ENCODE results near the gene PLK5. TPM values are rescaled to one million over a fixed set of nuclear protein-coding genes. Genes with fewer than 3 reads are reported as not detected.

Gene PLK5
- total and polyA plus RNA-seq, 2 donors (not counting 1 experiment from before 2014, with no cell fraction given), result not detected

- no peak overlapping the region for H2AFZ ChIP-seq (ENCODE audit: low read length)
- no peak for DNase-seq (ENCODE audit: low read depth in 2 of 2)
- H3K4me3 ChIP-seq (replicated peaks in 1 of 4; ENCODE audit: control extremely low read depth in 1 of 4, insufficient read depth in 1 of 4, low read depth in 3 of 4, low read length in 4 of 4), result peak overlapping the region; percentile 48 to 84 (median 79)
- H3K9ac ChIP-seq (ENCODE audit: insufficient read depth, low read length), result peak overlapping the region; percentile 89
- peaks cover 41% of the 10 kb centered on the region for H3K79me2 ChIP-seq (ENCODE audit: control insufficient read depth, insufficient read depth, low read length)
- no peaks in the 10 kb centered on the region for H3K9me3 ChIP-seq (ENCODE audit: control insufficient read depth, insufficient read depth, low read depth, low read length)
- no peaks in the 10 kb centered on the region for H4K20me1 ChIP-seq (ENCODE audit: control insufficient read depth, extremely low read depth, insufficient read depth, low read length)
- H3K36me3 ChIP-seq (ENCODE audit: control insufficient read depth, insufficient read depth, low read length), result no peaks in the 10 kb centered on the region
- no peak overlapping the region for H3K4me2 ChIP-seq (ENCODE audit: extremely low read depth, insufficient read depth, low read length)
- peaks cover 7% of the 10 kb centered on the region for H3K4me1 ChIP-seq (ENCODE audit: control insufficient read depth, extremely low read depth, insufficient read depth, low read length)
- peak overlapping the region; percentile 83 for H3K27ac ChIP-seq (ENCODE audit: insufficient read depth, low read length)
- no peaks in the 10 kb centered on the region for H3K27me3 ChIP-seq (ENCODE audit: control insufficient read depth, insufficient read depth, low read length)
- TF ChIP-seq EZH2 (IDR thresholded peaks at IDR 0.05; ENCODE audit: low read length, missing control alignments) (no peak), CTCF (conservative IDR thresholded peaks at IDR 0.05 in 1 of 2, IDR thresholded peaks at IDR 0.05 in 1 of 2; ENCODE audit: low read depth in 1 of 2, low read length in 2 of 2) (no peak)
Observed at GRCh38 chr19:1567116-1567847, 43.4 kb downstream of the PLK5 start.

GRCh38 chr19:1567848-1568227 is 44.0 kb downstream of the PLK5 start:
- Histone ChIP-seq H3K9ac (ENCODE audit: insufficient read depth, low read length) (no peak overlapping the region), H2AFZ (ENCODE audit: low read length) (no peak overlapping the region), H3K27me3 (ENCODE audit: control insufficient read depth, insufficient read depth, low read length) (no peaks in the 10 kb centered on the region), H3K4me3 (replicated peaks in 1 of 4; ENCODE audit: control extremely low read depth in 1 of 4, insufficient read depth in 1 of 4, low read depth in 3 of 4, low read length in 4 of 4) (peak overlapping the region in 1 of 4 experiments; percentile 84), H3K9me3 (ENCODE audit: control insufficient read depth, insufficient read depth, low read depth, low read length) (no peaks in the 10 kb centered on the region), H3K79me2 (ENCODE audit: control insufficient read depth, insufficient read depth, low read length) (peaks cover 40% of the 10 kb centered on the region), H3K36me3 (ENCODE audit: control insufficient read depth, insufficient read depth, low read length) (no peaks in the 10 kb centered on the region), H4K20me1 (ENCODE audit: control insufficient read depth, extremely low read depth, insufficient read depth, low read length) (no peaks in the 10 kb centered on the region), H3K4me1 (ENCODE audit: control insufficient read depth, extremely low read depth, insufficient read depth, low read length) (peaks cover 7% of the 10 kb centered on the region), H3K4me2 (ENCODE audit: extremely low read depth, insufficient read depth, low read length) (no peak overlapping the region), H3K27ac (ENCODE audit: insufficient read depth, low read length) (no peak overlapping the region)
- TF ChIP-seq CTCF (conservative IDR thresholded peaks at IDR 0.05 in 1 of 2, IDR thresholded peaks at IDR 0.05 in 1 of 2; ENCODE audit: low read depth in 1 of 2, low read length in 2 of 2) (no peak), EZH2 (IDR thresholded peaks at IDR 0.05; ENCODE audit: low read length, missing control alignments) (no peak)
- DNase-seq (ENCODE audit: low read depth in 2 of 2), result no peak

DNA sequence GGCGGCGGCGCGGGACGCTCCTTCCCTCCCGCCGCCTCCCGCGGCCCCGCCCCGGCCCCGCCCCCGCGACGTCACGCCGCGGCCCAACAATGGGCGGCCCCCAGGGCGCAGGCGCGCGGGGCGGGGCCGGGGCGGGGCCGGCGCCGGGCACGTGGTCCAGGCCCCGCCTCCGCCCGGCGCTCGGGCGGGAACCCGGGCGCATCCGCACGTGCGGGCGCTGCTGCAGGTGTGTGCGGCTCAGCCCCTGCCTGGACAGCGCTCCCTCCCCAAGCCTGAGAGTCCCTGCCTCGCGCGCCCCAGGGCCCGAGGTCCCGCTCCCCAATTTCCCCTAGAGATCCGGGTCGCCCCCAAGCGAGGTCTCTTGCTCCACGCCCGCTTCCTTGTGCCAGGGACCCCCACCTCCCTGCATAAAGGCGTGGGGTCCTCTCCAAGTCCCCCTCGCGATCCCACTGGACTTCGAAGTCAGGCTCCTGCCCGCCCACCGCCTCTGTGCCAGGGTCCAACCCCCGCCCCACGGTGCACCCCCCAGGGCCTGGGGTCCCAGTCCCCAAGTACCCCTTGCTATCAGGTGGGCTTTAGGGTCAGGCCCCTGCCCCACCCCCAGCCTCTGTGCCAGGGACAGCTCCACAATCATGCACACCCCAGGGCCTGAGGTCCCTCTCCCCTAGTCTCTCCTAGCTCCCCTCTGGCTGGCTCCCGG is 44.6 kb downstream of the PLK5 start, which contains the start of gene MEX3D:
MEX3D (minus strand) TSS at position 6 of the 700 bp plus-strand sequence. CDS start 267 bp downstream, outside the sequence.
- H3K9ac ChIP-seq (ENCODE audit: insufficient read depth, low read length), result peak within 1 kb of the TSS; percentile 89
- H3K4me1 ChIP-seq (ENCODE audit: control insufficient read depth, extremely low read depth, insufficient read depth, low read length), result peaks cover 7% of the 10 kb centered on the region
- H3K4me2 ChIP-seq (ENCODE audit: extremely low read depth, insufficient read depth, low read length), result no peak within 1 kb of the TSS
- no peaks in the 10 kb centered on the region for H4K20me1 ChIP-seq (ENCODE audit: control insufficient read depth, extremely low read depth, insufficient read depth, low read length)
- H3K4me3 ChIP-seq (replicated peaks in 1 of 4; ENCODE audit: control extremely low read depth in 1 of 4, insufficient read depth in 1 of 4, low read depth in 3 of 4, low read length in 4 of 4), result peak within 1 kb of the TSS; percentile 42 to 84 (median 62)
- H3K36me3 ChIP-seq (ENCODE audit: control insufficient read depth, insufficient read depth, low read length), result no peaks in the 10 kb centered on the region
- no peaks in the 10 kb centered on the region for H3K27me3 ChIP-seq (ENCODE audit: control insufficient read depth, insufficient read depth, low read length)
- no peaks in the 10 kb centered on the region for H3K9me3 ChIP-seq (ENCODE audit: control insufficient read depth, insufficient read depth, low read depth, low read length)
- TF ChIP-seq EZH2 (IDR thresholded peaks at IDR 0.05; ENCODE audit: low read length, missing control alignments) (no peak), CTCF (conservative IDR thresholded peaks at IDR 0.05 in 1 of 2, IDR thresholded peaks at IDR 0.05 in 1 of 2; ENCODE audit: low read depth in 1 of 2, low read length in 2 of 2) (no peak)
- peak; percentile 43 to 54 for DNase-seq (ENCODE audit: low read depth in 2 of 2)
- peak within 1 kb of the TSS; percentile 83 for H3K27ac ChIP-seq (ENCODE audit: insufficient read depth, low read length)
- H2AFZ ChIP-seq (ENCODE audit: low read length), result no peak within 1 kb of the TSS
- peaks cover 34% of the 10 kb centered on the region for H3K79me2 ChIP-seq (ENCODE audit: control insufficient read depth, insufficient read depth, low read length)
